Activated CD4-positive, alpha-beta T cell treated with anti-CD3 and anti-CD28 coated beads, Interleukin-2, amount 50 U/mL, for 24 hours (primary cell): ENCODE measurements around the gene MADCAM1.

Experiments used
- DNase-seq, 2 donors: peaks; one replicate each; pipeline ENCODE4 v3.0.0-alpha.2; 2020; ENCODE audit warnings: low read depth in 1 of 2, low spot score in 1 of 2

MADCAM1 gene

DNA sequence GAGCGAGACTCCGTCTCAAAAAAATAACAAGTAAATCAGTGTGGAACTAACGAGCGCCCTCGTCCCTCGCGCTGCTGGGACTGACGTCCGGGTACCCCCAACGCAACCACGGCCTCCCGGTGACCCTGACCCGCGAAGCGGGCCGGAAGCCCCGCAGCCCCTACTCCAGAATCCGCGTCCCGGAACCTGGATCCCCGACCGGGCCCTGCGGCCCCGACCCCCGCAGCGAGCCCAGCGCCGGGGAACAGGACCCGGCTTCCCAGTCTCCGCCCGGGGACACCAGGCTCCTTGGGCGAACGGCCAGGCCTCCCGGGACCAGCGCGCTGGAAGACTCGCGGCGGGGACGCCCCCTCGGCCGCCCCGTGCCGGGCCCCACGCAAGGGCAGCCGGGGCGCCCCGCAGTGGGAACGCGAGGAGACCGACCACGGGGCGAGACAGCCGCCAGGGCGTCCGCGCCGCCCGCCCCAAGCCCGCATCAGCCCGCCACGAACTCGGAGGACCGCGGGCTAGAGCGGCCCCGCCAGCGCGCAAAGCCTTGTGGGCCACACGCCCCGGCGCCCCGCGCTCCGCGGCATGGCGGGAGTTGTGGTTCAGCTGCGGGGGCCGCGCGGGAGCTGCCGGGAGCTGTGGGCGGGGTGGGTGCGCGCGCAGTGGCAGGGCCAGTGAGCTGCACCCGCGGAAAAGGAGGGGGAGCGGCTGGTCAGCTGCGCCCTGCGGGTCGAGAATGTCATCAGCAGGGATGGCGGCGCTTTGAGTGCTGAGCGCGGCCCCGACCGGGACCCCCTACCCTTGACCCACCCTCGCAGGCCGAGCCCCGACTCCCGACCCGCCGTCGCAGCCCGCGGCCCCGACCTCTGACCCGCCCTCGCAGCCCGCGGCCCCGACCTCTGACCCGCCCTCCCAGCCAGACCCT, 7.5 kb upstream of the MADCAM1 start:
- peak; percentile 82 to 88 for DNase-seq

GRCh38 chr19:489418-490196, 6.7 kb upstream of the MADCAM1 start:
- DNase-seq = no peak

DNA sequence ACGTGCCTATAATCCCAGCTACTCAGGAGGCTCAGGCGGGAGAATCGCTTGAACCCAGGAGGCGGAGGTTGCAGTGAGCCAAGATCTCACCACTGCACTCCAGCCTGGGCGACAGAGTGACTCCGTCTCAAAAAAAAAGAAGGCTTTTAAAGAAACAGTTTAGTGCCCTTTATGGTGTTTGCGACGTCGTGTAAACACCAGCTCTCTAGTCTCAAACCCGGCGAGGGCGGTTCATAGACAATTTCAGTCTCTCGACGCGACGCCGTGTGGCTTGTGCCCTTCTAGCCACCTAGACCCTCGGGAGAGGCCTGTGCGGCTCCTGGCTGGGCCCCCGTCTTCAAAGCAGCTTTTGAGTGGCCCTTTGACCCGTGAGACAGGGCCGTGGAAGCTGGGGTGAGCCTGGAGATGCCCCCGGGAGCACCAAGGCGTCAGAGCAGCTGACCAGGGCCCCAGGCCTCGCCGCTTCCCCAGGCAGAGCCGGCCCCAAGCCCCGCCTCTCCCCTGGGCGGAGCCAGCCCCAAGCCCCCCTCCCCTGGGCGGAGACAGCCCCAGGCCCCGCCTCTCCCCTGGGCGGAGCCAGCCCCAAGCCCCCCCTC, 5.0 kb upstream of the MADCAM1 start:
- DNase-seq = no peak

GRCh38 chr19:492091-492531, 4.2 kb upstream of the MADCAM1 start:
- DNase-seq = no peak

- DNase-seq = no peak
These were observed 2.7 kb upstream of the MADCAM1 start for GRCh38 chr19:493391-494170.

DNA sequence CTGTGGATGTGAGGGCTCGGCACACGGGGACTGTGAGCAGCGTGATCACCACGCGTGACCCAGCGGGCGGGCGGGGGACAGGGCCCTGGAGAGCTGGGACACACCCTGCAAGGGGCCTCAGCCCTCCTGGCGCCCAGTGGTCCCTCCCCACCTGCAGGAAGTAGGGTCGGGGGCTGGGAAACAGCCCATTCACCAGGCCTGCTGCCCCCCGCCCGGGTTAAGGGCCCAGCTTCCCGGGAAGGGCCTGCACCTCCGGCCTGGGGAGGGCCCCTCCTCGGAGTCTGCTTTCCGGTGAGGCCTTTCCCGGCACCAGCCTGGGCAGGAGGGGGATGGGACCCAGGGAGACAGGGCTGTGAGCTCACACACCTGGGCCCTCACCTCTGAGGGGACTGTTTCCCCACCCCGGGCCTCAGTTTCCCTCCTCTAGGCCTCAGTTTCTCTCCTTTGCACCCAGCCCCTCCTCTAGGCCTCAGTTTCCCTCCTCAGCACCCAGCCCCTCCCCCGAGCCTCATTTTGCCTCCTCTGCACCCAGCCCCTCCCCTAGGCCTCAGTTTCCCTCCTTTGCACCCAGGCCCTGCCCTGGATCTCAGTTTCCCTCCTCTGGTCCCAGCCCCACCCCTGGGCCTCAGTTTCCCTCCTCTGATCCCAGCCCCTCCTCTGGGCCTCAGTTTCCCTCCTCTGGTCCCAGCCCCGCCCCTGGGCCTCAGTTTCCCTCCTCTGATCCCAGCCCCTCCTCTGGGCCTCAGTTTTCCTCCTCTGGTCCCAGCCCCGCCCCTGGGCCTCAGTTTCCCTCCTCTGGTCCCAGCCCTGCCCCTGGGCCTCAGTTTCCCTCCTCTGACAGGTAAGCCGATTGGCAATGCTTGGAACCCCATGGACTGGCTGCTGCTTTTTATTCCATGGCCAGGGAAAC, 1.9 kb upstream of the MADCAM1 start:
- DNase-seq = no peak

DNA sequence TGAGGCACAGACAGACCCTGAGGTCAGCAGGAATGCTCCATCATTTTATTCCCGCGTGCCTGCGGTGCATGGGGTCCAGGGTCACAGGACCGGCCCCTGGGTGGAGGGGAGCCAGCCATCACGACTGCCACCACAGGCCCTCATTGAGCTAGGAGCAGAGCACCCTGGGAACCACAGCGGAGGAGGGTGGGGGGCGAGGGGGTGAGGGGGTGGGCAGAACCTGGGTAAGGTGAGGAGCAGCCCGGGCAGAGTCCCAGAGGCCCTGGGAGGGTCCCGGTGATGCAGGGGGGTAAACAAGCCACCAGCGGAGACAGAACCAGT, 1.2 kb upstream of the MADCAM1 start:
- DNase-seq = no peak

- DNase-seq = no peak
These were observed 729 bp upstream of the MADCAM1 start for GRCh38 chr19:495402-496111.

DNA sequence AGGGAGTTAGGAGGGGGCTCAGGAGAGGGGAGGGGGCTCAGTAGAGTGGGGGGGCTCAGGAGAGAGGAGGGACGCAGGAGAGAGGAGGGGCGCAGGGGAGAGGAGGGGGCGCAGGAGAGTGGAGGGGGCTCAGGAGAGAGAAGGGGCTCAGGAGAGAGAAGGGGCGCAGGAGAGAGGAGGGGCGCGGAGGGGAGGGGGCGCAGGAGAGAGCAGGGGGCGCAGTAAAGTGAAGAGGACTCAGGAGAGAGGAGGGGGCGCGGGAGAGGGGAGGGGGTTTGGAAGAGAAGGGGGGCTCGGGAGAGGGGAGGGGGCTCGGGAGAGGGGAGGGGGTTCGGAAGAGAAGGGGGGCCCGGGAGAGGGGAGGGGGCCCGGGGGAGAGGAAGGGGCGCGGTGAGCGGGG, 700 bp downstream of the MADCAM1 start:
- no peak for DNase-seq

- DNase-seq = no peak
These were observed 1.2 kb downstream of the MADCAM1 start for GRCh38 chr19:497491-497868.

DNA sequence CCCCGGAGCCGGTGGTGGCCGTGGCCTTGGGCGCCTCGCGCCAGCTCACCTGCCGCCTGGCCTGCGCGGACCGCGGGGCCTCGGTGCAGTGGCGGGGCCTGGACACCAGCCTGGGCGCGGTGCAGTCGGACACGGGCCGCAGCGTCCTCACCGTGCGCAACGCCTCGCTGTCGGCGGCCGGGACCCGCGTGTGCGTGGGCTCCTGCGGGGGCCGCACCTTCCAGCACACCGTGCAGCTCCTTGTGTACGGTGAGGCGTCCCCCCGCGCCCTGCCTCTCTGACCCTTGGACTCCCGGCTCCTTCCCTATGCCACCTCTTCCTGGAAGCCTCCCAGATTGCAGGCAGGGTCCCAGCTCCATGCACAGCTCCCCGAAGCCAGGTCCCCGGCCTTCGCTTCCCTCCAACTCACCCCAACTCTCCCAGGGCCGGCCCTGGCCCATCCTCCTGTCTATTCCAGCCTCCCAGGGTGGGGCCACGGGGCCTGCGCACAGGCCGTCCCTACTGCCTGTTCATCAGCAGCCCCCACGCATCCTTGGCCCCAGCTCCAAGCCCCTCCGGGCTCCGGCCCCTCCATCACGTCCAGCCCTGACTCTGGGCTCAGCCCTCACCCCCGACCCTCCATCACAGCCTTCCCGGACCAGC, 1.7 kb downstream of the MADCAM1 start:
- DNase-seq = no peak

DNA sequence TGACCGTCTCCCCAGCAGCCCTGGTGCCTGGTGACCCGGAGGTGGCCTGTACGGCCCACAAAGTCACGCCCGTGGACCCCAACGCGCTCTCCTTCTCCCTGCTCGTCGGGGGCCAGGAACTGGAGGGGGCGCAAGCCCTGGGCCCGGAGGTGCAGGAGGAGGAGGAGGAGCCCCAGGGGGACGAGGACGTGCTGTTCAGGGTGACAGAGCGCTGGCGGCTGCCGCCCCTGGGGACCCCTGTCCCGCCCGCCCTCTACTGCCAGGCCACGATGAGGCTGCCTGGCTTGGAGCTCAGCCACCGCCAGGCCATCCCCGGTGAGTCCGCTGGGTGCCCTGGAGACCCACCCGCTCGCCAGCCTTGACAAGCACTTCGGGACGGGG, 2.2 kb downstream of the MADCAM1 start:
- DNase-seq = no peak

DNA sequence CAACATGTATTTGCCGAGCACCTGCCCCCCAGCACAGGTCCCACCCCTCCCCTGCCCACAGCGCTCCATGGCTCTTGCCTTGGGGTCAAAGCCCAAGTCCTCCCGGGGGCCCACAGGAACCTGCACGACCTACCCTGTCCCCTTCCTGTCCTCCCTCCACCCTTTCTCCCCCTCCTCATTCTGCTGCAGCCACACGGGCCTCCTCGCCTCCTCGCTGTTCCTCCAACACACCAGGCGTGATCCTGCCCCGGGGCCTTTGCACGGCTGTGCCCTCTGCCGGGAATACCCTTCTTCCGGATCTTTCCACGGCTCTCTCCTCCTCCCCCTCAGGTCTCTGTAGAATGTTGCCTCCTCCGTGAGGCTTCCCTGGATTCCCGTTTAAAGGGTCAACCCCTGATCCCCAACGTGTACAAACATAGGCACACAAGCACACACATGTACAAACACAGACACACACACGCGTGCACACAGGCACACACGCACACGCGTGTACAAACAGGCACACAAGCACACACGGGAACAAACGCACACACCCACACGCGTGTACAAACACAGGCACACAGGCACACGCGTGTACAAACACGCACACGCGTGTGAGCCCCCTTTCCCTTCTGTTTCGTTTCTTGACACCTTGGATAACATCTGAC, 2.8 kb downstream of the MADCAM1 start:
- no peak for DNase-seq

DNA sequence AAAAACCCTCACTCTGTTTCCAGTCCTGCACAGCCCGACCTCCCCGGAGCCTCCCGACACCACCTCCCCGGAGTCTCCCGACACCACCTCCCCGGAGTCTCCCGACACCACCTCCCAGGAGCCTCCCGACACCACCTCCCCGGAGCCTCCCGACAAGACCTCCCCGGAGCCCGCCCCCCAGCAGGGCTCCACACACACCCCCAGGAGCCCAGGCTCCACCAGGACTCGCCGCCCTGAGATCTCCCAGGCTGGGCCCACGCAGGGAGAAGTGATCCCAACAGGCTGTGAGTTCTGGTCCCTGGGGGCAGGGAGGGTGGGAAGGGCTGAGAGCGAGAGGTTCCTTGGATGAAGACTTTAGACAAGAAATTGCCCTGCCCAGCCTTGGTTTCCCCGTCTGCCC, 5.4 kb downstream of the MADCAM1 start:
- no peak for DNase-seq

DNA sequence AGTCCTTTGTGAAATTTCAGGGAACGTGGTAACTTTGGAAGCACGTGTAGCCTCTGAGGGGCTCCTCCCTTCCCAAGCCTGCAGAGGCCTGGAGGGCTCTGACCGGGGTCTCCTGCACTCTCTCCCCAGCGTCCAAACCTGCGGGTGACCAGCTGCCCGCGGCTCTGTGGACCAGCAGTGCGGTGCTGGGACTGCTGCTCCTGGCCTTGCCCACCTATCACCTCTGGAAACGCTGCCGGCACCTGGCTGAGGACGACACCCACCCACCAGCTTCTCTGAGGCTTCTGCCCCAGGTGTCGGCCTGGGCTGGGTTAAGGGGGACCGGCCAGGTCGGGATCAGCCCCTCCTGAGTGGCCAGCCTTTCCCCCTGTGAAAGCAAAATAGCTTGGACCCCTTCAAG, 8.3 kb downstream of the MADCAM1 start:
- DNase-seq = no peak

- DNase-seq = peak; percentile 87 to 95
These were observed 10.4 kb downstream of the MADCAM1 start for GRCh38 chr19:506404-507285.

DNA sequence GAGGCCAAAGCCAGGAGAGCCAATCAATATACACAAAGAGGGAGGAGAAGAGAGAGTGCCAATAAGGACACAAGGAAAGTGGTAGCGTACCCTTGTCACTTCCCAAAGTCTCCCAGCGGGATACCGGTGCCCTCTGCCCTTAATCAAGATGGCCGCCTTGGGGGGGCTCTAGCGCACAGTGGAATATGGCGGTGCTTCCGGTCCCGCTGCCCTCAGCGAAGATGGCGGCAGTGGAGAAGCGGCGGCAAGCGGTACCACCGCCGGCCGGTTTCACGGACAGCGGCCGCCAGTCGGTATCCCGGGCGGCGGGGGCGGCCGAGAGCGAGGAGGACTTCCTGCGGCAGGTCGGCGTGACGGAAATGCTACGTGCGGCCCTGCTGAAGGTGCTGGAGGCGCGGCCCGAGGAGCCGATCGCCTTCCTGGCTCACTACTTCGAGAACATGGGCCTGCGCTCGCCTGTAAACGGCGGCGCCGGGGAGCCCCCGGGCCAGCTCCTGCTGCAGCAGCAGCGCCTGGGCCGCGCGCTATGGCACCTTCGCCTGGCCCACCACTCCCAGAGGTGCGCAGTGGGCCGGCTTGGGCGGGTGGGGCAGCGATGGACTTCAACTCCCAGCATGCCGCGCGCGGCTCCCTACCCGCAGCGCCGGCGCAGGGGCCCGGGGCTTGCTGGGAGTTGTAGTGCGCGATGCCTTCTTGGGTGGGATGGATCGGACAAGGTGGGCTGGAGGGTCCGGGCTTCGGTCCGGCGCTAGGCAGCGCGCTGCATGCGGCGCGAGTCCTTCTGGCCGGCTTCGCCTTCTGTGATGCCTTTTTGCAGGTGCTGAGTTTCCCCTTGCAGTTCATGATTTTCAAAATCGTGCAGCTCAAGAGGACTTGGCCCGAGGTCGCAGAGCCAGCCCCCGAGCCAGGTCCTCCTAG, 11.3 kb downstream of the MADCAM1 start, which contains the start of gene TPGS1:
TPGS1 (plus strand) TSS at position 212 of the 918 bp plus-strand sequence; CDS start at position 222, 10 bp downstream.
- DNase-seq = peak; percentile 60 to 66
